Measurements from ENCODE around the gene ULK4. TPM values are rescaled to one million over a fixed set of nuclear protein-coding genes. Genes with fewer than 3 reads are reported as not detected.

The ULK4 gene
- total RNA-seq, 3 donors from 2014 or later = 7.2 to 10.1 (median 9.5) TPM

DNA sequence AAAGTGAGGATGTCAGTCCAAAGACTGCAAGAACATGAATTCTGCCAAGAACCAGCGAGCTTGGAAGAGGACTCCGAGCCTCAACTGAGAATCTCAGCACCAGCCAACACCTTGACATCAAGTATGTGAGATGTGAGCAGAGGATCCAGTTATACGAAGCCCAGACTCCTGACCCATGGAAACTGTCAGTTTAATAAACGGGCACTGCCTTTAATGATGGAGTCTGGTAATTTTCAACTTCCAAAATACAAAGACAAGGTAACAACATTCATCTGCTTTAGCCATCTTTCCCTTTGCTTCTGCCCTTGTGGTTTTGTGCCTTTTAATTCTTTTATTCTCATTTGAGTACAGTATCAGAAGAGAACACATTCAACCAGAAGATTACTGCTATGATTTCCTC is 211.9 kb downstream of the ULK4 start:
- no peaks in the 10 kb centered on the region for H3K4me1 ChIP-seq (ENCODE audit: low read depth)
- H3K36me3 ChIP-seq (ENCODE audit: low read depth) = no peaks in the 10 kb centered on the region
- TF ChIP-seq, protein P1, sequence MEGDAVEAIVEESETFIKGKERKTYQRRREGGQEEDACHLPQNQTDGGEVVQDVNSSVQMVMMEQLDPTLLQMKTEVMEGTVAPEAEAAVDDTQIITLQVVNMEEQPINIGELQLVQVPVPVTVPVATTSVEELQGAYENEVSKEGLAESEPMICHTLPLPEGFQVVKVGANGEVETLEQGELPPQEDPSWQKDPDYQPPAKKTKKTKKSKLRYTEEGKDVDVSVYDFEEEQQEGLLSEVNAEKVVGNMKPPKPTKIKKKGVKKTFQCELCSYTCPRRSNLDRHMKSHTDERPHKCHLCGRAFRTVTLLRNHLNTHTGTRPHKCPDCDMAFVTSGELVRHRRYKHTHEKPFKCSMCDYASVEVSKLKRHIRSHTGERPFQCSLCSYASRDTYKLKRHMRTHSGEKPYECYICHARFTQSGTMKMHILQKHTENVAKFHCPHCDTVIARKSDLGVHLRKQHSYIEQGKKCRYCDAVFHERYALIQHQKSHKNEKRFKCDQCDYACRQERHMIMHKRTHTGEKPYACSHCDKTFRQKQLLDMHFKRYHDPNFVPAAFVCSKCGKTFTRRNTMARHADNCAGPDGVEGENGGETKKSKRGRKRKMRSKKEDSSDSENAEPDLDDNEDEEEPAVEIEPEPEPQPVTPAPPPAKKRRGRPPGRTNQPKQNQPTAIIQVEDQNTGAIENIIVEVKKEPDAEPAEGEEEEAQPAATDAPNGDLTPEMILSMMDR (IDR thresholded peaks at IDR 0.05) = no peak
- intact Hi-C loops (cut with DNase I, micrococcal nuclease) = no loop called here
- DNase-seq (no peak), ATAC-seq (no peak)
- H3K9me3 ChIP-seq = no peaks in the 10 kb centered on the region
- H3K4me3 ChIP-seq = no peak overlapping the region

DNA sequence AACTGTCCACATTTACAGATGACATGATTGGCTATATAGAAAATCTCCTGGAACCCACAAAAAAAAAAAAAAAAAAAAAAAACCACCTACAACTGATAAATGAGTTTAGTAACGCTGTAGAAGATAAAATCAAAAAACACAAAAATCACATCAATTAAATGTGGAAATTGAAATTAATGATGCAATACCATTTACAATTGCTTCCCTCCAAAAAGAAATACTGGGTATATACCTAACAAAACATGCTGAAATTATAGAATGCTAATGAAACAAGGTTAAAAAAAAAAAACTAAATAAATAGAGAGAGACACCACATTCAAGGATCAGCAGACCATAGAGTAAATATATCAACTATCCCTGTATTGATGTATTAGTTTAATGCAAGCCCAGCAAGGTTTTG is 215.7 kb downstream of the ULK4 start:
- Histone ChIP-seq H3K4me1 (ENCODE audit: low read depth) (no peaks in the 10 kb centered on the region), H3K36me3 (ENCODE audit: low read depth) (no peaks in the 10 kb centered on the region), H3K4me3 (no peak overlapping the region), H3K9me3 (no peaks in the 10 kb centered on the region)
- intact Hi-C loops (cut with DNase I, micrococcal nuclease) = no loop called here
- TF ChIP-seq, protein P1 (IDR thresholded peaks at IDR 0.05) = no peak
- no peak for ATAC-seq
- DNase-seq = no peak

DNA sequence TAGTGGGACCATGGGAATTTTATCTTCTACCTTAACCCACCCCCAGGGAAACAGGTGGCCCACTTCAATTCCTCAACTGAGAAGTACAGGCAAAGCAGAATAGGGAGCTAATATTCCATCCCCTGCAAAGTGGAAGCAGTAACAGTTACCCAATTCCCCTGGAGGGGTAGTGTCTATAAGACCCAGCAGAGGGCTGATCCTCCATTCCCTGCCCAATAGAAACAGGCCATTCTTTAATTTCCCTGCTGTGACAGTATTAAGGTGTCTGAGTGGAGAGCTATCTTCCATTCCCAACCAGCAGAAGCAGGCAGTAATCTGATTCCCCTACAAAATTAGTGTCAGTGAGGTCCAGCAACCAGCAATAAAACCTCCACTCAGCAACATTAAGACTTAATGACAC is 219.8 kb downstream of the ULK4 start:
- Histone ChIP-seq H3K4me1 (ENCODE audit: low read depth) (no peaks in the 10 kb centered on the region), H3K9me3 (no peaks in the 10 kb centered on the region), H3K4me3 (no peak overlapping the region), H3K36me3 (ENCODE audit: low read depth) (no peaks in the 10 kb centered on the region)
- no peak for ATAC-seq
- no peak for DNase-seq
- TF ChIP-seq, protein P1 (IDR thresholded peaks at IDR 0.05) = no peak
- intact Hi-C loops (cut with DNase I, micrococcal nuclease) = no loop called here

DNA sequence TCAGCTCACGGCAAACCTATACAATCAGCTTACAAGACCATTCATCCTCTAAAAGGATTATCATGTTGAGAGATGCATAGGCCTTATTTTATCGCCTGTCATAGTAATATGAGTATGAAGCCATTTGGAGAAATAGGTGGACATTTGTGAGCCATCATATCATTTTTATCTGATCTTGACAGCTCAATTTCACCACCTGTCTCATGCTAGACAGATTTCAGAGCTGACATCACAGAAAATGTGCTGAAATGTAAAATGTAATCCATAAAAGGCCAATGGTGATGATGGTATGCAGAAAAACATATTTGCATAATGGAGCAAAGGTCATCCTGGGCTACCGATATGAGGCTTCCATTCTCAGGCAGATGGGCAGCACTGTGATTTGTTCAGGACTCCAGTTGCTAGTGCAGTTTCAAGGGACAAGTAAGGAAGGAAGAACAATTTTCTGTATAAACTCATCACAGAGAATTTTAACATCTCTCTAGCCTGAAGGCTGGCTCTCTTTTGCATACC is 221.5 kb downstream of the ULK4 start:
- ATAC-seq (no peak), DNase-seq (no peak)
- TF ChIP-seq, protein P1 (IDR thresholded peaks at IDR 0.05) = no peak

DNA sequence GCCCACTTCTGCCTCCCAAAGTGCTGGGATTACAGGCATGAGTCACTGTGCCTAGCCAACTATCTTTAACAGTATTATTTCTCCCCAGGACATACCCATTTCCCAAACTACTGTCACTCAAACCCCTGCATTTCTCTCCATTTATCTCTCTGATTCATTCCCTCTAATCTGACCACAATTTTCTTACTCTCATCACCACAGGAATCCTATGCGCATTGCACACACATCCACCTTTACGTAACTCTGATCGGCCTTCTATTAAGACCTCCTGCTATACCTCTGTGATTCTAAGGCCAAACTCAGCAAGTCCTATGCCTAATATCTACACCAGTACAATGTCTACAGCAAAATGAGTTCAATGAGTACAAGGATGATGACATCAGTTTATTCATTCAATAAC is 235.0 kb downstream of the ULK4 start:
- DNase-seq (no peak), ATAC-seq (no peak)
- TF ChIP-seq, protein P1 (IDR thresholded peaks at IDR 0.05) = no peak
- Histone ChIP-seq H3K4me1 (ENCODE audit: low read depth) (no peaks in the 10 kb centered on the region), H3K36me3 (ENCODE audit: low read depth) (no peaks in the 10 kb centered on the region), H3K9me3 (no peaks in the 10 kb centered on the region), H3K4me3 (no peak overlapping the region)
- intact Hi-C loops (cut with DNase I, micrococcal nuclease) = no loop called here

More for the DNA sequence above, 221.5 kb downstream of the ULK4 start:
- intact Hi-C loops (cut with DNase I, micrococcal nuclease) = no loop called here
- H3K9me3 ChIP-seq = no peaks in the 10 kb centered on the region
- H3K4me1 ChIP-seq (ENCODE audit: low read depth) = no peaks in the 10 kb centered on the region
- H3K36me3 ChIP-seq (ENCODE audit: low read depth) = no peaks in the 10 kb centered on the region
- H3K4me3 ChIP-seq = no peak overlapping the region

DNA sequence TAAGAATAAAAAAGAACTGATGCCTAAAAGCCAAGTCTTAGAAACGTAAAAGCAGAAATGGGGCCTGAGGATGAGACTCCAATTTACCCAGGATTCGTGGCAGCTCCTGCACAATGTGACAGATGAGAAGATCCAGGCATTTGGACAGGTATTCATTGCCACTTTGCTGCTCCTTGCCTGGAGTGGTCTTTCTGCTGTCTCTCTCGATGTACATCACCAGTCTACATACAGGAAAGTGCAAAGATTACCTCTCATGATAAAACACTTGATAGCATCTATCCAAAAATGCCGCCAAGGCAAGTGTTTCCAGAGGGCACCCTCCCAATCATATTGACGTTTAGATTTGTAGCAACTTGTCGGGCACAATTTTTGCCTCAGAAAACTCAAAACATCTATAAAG is 244.3 kb downstream of the ULK4 start:
- TF ChIP-seq, protein P1 (IDR thresholded peaks at IDR 0.05) = no peak
- no peaks in the 10 kb centered on the region for H3K9me3 ChIP-seq
- H3K4me1 ChIP-seq (ENCODE audit: low read depth) = no peaks in the 10 kb centered on the region
- intact Hi-C loops (cut with DNase I, micrococcal nuclease) = no loop called here
- H3K36me3 ChIP-seq (ENCODE audit: low read depth) = no peaks in the 10 kb centered on the region
- no peak for ATAC-seq
- no peak for DNase-seq
- H3K4me3 ChIP-seq = no peak overlapping the region
